ENCODE measurements around the gene PSMD11.

The PSMD11 gene

DNA sequence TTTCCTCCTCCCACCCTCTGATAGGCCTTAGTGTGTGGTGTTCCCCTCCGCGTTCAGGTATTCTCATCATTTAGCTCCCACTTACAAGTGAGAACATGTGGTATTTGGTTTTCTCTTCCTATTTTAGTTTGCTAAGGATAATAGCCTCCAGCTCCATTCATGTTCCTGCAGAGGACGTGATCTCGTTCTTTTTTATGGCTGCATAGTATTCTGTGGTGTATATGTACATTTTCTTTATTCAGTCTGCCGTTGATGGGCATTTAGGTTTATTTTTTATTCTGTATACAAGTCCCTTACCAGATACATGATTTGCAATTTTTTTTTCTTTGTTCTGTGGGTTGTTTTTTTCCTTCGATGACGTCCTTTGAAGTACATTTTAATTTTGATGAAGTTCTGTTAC, 23.6 kb downstream of the PSMD11 start:
- no peak for DNase-seq (ENCODE audit: low spot score)

DNA sequence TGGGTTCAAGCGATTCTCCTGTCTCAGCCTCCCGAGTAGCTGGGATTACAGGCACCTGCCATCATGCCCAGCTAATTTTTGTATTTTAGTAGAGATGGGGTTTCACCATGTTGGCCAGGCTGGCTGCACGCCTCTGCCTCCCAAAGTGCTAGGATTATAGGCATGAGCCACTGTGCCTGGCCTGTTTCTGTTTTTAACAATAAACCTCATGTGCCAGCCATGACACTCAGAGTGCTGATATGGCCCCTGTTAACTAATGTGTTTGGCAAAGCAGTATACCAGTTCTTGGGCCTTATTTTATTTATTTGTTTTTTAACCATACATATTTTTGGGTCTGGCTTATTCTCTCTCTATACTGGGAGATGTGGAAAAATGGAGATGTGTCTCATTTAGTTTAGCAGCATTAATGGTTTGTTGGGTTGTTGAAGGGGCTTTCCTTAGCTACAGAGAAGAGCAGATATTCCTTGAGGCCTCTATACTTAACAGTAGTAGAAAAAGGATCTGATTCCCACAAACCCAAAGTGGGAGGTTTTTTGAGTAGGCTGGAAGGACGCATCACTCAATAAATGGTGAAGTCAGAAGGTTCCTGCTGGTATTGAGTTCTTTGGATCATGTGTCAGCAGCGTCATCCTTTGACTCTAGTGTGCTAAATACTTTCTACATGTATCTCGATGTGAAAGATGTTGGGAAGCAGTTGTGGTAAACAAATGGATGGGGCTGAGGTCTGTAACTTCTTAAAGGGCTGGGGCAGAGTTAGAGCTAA, 26.3 kb downstream of the PSMD11 start:
- no peak for DNase-seq (ENCODE audit: low spot score)

- DNase-seq (ENCODE audit: low spot score), result no peak
Measured at GRCh38 chr17:32471652-32472051, 27.3 kb downstream of the PSMD11 start.

GRCh38 chr17:32475258-32475657, 30.9 kb downstream of the PSMD11 start:
- no peak for DNase-seq (ENCODE audit: low spot score)

- DNase-seq (ENCODE audit: low spot score), result no peak
Measured at GRCh38 chr17:32477220-32477619, 32.9 kb downstream of the PSMD11 start.

DNA sequence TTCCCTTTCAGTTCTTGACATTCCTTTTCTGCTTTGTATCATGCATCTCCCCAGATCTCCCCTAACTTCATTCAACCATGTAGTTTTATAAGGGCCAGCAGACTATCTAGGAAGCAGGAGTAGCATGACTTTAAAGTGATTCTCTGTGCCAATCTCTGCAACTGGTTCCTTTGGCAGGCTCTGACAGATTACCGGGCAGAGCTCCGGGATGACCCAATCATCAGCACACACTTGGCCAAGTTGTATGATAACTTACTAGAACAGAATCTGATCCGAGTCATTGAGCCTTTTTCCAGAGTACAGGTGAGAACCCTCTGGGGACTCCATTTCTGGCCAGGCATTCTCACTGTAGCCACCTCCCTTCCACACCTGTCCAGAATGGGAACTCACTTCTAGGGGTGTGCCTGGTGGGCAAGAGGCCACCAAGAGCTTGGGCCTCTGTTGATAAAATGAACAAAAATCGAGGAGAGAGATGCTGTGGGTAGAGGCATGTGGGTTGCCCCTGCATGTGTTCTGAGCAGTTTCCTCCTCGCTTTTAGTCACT, 34.8 kb downstream of the PSMD11 start:
- DNase-seq (ENCODE audit: low spot score), result no peak

GRCh38 chr17:32481193-32481592, 36.9 kb downstream of the PSMD11 start:
- no peak for DNase-seq (ENCODE audit: low spot score)

- DNase-seq (ENCODE audit: low spot score), result no peak
Measured at GRCh38 chr17:32482568-32483320, 38.4 kb downstream of the PSMD11 start.

DNA sequence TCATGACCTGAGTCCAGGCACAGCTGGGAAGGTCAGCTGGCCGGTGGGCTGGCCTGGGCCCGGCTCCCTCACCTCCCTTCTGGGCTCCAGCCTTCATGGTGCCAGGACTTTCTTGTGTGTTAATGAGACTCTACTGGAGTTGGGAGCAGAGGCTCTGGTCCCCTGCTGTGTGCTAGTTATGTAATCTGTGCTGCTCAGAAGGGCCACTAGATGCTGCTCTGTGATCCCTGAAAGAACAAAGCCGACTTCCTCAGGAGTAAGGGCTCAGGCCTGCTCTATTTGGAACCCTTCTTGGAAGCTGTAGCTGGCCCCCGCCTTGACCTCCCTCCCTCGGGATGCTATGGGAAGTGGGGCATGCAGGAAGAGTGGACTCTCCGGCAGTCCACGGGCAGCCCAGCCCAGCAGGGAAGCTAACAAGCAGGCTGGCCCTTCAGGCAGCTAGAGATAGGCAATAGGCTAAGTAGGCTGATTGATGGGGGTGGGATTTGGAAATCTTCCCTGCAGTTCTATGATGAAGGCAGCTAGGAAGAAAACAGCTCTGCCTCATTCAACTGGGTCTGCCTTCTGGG, 39.2 kb downstream of the PSMD11 start:
- peak; percentile 59 for DNase-seq (ENCODE audit: low spot score)

DNA sequence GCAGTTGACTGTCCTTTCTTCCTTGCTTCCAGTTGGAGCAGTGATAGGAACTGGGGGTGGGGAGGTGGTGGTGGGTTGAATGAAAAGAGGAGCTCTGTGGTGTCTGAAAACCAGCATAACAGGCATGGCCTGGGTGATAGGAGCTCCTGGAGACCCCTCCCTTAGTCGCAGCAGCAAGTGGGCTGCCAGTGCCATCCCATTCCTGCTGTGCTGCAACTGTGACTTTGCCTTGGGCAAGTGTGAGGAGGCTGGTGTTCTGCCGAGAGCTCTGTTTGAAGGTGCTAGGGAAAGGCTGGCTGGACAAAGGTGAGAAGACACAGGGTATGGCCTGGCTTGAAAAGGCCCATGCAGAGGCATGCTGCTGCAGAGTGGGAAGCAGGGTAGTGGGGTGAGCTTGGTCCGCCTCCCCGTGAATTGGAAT, 39.7 kb downstream of the PSMD11 start:
- DNase-seq (ENCODE audit: low spot score), result no peak

GRCh38 chr17:32484628-32485027, 40.3 kb downstream of the PSMD11 start:
- DNase-seq (ENCODE audit: low spot score), result no peak

DNA sequence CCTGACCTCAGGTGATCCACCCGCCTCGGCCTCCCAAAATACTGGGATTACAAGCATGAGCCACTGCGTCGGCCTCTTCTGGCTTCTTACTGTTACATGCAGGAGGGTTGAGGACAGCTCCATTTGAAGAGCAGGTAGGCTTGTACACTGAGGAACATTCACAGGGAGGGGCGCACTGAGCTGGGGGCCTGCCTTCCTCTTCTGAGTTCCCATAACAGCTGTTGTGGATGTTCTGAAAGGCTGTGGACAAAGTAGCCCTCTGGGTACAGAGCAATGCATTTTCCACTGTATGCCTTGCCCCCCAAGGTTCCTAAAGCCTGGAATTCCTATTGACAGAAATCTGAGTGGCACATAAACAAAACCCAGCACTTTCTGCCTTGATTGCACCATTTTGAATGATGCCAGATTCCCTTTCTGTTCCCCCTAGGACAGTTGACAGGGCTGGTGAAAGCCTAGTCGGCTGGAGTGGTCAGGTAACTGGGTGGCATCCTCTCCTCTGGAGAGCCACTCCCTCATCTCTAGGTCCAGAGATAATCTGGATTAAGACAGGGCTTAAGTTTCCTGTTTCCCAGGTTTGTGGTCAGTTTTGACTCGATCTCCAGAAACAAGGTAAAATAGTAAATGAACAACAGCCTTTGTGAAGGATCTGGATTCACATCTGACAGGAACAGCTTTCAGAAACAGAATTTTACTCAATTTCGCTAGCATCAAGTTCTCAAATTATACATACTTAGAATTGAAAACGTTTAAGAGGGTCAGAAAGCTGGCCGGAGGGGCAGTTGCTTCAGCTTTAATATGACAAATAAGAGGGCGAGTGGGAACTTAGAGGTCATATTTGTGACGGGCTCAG, 41.2 kb downstream of the PSMD11 start:
- DNase-seq (ENCODE audit: low spot score), result no peak

- DNase-seq (ENCODE audit: low spot score), result peak; percentile 62
Measured at GRCh38 chr17:32486111-32486700, 41.9 kb downstream of the PSMD11 start.

GRCh38 chr17:32486701-32487472, 42.6 kb downstream of the PSMD11 start, which contains the start of gene CDK5R1:
Gene CDK5R1 (plus strand): TSS chr17:32486993. CDS start chr17:32487621, 628 bp downstream.
- peak; percentile 69 for DNase-seq (ENCODE audit: low spot score)

DNA sequence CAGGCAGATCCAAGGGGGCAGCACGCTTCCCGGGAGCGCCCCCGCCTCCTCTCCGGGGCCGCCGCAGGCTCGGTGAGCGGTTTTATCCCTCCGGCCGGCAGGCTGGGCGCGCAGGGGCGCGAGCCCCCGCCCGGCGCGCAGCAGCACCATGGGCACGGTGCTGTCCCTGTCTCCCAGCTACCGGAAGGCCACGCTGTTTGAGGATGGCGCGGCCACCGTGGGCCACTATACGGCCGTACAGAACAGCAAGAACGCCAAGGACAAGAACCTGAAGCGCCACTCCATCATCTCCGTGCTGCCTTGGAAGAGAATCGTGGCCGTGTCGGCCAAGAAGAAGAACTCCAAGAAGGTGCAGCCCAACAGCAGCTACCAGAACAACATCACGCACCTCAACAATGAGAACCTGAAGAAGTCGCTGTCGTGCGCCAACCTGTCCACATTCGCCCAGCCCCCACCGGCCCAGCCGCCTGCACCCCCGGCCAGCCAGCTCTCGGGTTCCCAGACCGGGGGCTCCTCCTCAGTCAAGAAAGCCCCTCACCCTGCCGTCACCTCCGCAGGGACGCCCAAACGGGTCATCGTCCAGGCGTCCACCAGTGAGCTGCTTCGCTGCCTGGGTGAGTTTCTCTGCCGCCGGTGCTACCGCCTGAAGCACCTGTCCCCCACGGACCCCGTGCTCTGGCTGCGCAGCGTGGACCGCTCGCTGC, 43.3 kb downstream of the PSMD11 start:
- no peak for DNase-seq (ENCODE audit: low spot score)

- no peak for DNase-seq (ENCODE audit: low spot score)
Measured at GRCh38 chr17:32488177-32488542, 43.9 kb downstream of the PSMD11 start.

DNA sequence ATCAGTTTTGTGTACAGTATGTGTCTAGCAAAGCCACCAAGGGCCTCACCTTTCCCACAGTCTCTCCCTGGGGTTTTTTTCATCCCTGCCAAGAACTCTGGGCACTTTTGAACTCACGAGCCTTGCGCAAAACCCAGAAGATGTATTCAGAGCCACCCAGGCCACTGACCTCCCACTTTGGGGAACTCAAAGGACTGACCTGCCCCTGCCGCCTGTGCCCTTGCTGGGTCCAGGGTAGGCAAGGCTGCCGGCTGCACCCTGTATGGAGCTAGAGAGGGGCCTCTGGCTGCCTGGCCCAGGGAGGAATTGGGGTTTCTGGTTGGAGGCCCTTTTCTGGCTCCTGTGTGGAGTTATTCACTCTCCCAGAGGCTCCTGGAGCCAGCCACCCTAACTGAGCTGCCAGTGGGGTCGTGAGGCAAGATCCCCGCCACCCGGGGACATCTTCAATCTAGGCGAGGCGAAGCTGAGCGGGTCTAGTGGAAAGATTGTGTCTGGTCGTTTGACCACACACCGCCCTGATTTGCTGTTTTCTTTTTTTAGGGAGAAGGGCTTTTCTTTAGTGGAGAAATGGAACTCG, 44.4 kb downstream of the PSMD11 start:
- DNase-seq (ENCODE audit: low spot score), result no peak

DNA sequence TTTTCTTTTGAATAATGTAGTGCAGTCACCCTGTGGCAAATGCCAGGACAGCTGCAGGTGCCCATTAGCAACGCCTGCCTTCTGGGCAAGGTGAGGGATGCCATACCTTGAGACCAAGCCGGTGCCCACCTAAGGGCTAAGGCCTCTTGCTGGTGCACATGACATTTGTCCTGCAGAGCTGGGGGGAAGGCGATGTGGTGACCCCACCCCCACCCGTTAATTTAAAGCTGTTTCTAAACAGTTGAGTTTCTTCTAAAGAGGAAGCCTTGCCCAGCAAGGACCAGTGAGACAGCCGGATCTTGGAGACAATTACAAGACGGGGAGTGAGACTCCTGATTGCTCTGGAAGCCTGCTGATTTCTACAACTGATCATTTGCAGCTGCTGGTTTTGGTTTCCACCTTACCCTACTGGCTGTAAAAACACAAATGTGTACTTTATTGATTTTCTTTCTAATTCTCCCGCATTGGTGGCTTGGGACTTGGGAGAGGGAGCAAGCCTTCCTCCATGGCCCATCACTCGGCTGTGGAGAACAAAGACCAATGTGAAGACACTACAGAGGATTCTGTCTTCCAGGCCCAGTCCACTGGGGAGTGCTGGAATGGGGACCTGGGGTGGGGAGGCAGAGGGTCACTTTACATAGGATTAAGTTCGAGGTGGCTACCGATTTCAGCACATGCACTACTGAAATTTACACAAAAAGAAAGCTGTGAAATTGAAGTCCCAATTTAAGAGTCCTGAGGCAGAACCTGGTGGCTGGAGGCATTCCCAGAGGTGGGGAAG, 45.2 kb downstream of the PSMD11 start:
- no peak for DNase-seq (ENCODE audit: low spot score)

DNA sequence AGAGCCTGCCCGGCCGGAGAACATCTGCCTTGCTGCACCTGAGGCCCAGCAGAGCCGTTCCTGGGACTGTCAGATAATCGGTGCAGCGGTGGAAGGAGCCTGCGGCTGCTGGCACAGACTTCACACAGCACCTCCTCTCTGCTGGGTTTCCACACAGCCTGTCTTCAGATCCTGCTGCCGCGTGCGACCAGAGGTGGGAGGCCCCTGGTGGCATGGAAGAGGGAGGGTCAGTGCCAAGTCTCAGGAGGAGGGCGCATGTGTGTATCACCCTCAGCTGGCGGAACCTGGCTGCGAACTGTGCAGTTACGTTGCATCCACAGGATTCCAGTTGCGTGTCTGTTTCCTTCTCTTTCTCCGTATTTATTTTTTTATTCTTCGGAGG, 45.8 kb downstream of the PSMD11 start:
- DNase-seq (ENCODE audit: low spot score), result no peak

Data from CD4-positive, alpha-beta T cell treated with Interleukin-2 at 100 ng/mL for 4 hours (primary cell).